ENCODE measurements around the gene CPT2. TPM values are rescaled to one million over a fixed set of nuclear protein-coding genes. Genes with fewer than 3 reads are reported as not detected.

Gene CPT2
- total and polyA plus RNA-seq, 9 of the 15 experiments (the other 6 are each of a cell fraction or from before 2014, with no cell fraction given) = 7.6 to 25.1 (median 16.8) TPM

DNA sequence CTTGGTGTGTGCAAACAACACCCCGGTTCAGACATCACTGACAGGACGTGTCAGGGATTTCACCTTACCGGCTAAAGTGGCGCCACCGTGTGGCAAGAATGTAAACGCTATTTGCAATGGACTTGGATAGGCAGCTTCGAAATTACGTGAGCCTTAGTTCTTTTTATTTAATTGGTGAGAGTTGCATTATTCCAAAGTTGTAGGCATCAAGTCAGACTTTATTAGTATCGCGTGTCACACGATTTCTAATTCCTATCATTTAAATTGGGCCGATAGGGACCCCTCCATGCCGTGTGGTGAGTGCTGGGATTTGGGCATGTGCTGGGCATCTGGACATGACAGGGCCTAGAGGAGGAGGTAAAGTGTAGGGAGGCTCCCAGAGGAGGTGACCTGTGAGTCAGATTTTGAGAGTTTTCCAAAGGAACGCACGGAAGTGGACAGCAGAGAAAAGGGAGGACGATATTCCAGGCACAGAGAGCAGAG, 14.5 kb upstream of the CPT2 start (continued):
- TF ChIP-seq TFAM (CRISPR knock-in tag; conservative IDR thresholded peaks at IDR 0.05) (no peak), EP300 (IDR thresholded peaks at IDR 0.05; ENCODE audit: low read length) (no peak), KHSRP (IDR thresholded peaks at IDR 0.05) (no peak), L3MBTL2 (IDR thresholded peaks at IDR 0.05) (peak; percentile 59; the same call in 1 of the 2 replicates), FOXJ2 (tag; IDR thresholded peaks at IDR 0.05) (no peak), ZBED1 (IDR thresholded peaks at IDR 0.05) (no peak), ZNF232 (CRISPR knock-in tag; IDR thresholded peaks at IDR 0.05) (0 out of 2 replicates have a peak, but pooled peaks have one; percentile 48), RAD21 (CRISPR knock-in tag; conservative IDR thresholded peaks at IDR 0.05 in 1 of 2, IDR thresholded peaks at IDR 0.05 in 1 of 2) (peak; percentile 47 to 78), PRMT5 (CRISPR knock-in tag; IDR thresholded peaks at IDR 0.05) (no peak), ZNF217 (CRISPR knock-in tag; IDR thresholded peaks at IDR 0.05) (no peak), SMC3 (conservative IDR thresholded peaks at IDR 0.05; ENCODE audit: insufficient read depth, low read depth, low read length) (peak; percentile 73), NR2C2 (CRISPR knock-in tag; IDR thresholded peaks at IDR 0.05) (0 out of 2 replicates have a peak, but pooled peaks have one; percentile 34), NR2C2 (tag; IDR thresholded peaks at IDR 0.05) (no peak)
- TF ChIP-seq, protein P1, sequence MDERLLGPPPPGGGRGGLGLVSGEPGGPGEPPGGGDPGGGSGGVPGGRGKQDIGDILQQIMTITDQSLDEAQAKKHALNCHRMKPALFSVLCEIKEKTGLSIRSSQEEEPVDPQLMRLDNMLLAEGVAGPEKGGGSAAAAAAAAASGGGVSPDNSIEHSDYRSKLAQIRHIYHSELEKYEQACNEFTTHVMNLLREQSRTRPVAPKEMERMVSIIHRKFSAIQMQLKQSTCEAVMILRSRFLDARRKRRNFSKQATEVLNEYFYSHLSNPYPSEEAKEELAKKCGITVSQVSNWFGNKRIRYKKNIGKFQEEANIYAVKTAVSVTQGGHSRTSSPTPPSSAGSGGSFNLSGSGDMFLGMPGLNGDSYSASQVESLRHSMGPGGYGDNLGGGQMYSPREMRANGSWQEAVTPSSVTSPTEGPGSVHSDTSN (CRISPR knock-in tag; IDR thresholded peaks at IDR 0.05; ENCODE audit: low read depth) = no peak
- TF ChIP-seq, protein P1 (tag; conservative IDR thresholded peaks at IDR 0.05; ENCODE audit: low read depth) = 0 out of 2 replicates have a peak, but pooled peaks have one; percentile 29
- TF ChIP-seq, protein P2, sequence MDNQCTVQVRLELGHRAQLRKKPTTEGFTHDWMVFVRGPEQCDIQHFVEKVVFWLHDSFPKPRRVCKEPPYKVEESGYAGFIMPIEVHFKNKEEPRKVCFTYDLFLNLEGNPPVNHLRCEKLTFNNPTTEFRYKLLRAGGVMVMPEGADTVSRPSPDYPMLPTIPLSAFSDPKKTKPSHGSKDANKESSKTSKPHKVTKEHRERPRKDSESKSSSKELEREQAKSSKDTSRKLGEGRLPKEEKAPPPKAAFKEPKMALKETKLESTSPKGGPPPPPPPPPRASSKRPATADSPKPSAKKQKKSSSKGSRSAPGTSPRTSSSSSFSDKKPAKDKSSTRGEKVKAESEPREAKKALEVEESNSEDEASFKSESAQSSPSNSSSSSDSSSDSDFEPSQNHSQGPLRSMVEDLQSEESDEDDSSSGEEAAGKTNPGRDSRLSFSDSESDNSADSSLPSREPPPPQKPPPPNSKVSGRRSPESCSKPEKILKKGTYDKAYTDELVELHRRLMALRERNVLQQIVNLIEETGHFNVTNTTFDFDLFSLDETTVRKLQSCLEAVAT (IDR thresholded peaks at IDR 0.05) = peak in 1 of 2 experiments; percentile 85; a peak in 1 of 4 replicates
- TF ChIP-seq, protein P3, sequence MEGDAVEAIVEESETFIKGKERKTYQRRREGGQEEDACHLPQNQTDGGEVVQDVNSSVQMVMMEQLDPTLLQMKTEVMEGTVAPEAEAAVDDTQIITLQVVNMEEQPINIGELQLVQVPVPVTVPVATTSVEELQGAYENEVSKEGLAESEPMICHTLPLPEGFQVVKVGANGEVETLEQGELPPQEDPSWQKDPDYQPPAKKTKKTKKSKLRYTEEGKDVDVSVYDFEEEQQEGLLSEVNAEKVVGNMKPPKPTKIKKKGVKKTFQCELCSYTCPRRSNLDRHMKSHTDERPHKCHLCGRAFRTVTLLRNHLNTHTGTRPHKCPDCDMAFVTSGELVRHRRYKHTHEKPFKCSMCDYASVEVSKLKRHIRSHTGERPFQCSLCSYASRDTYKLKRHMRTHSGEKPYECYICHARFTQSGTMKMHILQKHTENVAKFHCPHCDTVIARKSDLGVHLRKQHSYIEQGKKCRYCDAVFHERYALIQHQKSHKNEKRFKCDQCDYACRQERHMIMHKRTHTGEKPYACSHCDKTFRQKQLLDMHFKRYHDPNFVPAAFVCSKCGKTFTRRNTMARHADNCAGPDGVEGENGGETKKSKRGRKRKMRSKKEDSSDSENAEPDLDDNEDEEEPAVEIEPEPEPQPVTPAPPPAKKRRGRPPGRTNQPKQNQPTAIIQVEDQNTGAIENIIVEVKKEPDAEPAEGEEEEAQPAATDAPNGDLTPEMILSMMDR (IDR thresholded peaks at IDR 0.05 in 2 of 3, conservative IDR thresholded peaks at IDR 0.05 in 1 of 3; ENCODE audit: insufficient read depth in 2 of 3, low read depth in 1 of 3, low read length in 3 of 3) = peak; percentile 85 to 95 (median 90)
- TF ChIP-seq, protein P4, sequence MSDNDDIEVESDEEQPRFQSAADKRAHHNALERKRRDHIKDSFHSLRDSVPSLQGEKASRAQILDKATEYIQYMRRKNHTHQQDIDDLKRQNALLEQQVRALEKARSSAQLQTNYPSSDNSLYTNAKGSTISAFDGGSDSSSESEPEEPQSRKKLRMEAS (CRISPR knock-in tag; IDR thresholded peaks at IDR 0.05) = 0 out of 2 replicates have a peak, but pooled peaks have one; percentile 25
- TF ChIP-seq, protein P5, sequence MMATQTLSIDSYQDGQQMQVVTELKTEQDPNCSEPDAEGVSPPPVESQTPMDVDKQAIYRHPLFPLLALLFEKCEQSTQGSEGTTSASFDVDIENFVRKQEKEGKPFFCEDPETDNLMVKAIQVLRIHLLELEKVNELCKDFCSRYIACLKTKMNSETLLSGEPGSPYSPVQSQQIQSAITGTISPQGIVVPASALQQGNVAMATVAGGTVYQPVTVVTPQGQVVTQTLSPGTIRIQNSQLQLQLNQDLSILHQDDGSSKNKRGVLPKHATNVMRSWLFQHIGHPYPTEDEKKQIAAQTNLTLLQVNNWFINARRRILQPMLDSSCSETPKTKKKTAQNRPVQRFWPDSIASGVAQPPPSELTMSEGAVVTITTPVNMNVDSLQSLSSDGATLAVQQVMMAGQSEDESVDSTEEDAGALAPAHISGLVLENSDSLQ (IDR thresholded peaks at IDR 0.05) = peak; percentile 76
